T-helper 2 cell treated with Interferon-gamma antibody and Interleukin-4, amounts not matched to agents 5 μg/mL and 100 μg/mL, for 36 hours (primary cell): ENCODE results near the gene OTOP3.
"Not testable (repeated sequence)": the region's sequence is repeated elsewhere in the genome, so short reads cannot be mapped to it uniquely, and the experiment has no call there.

Experiments used
- DNase-seq: peaks from one replicate; pipeline ENCODE4 v3.0.0; 2021; ENCODE audit warnings: low spot score
- H3K27ac Mint-ChIP-seq: one replicate; pipeline ENCODE4 v1.8.0; 2021; ENCODE audit warnings: mild to moderate bottlenecking, mixed read lengths
- H3K27me3 Mint-ChIP-seq: one replicate; pipeline ENCODE4 v1.8.0; 2021; ENCODE audit warnings: low read depth, mixed read lengths
- H3K36me3 Mint-ChIP-seq: one replicate; pipeline ENCODE4 v1.8.0; 2021; ENCODE audit warnings: low read depth, mixed read lengths
- H3K4me1 Mint-ChIP-seq: one replicate; pipeline ENCODE4 v1.8.0; 2021; ENCODE audit warnings: low read depth, mixed read lengths
- H3K4me3 Mint-ChIP-seq: one replicate; pipeline ENCODE4 v1.8.0; 2022; ENCODE audit warnings: mild to moderate bottlenecking, moderate library complexity, mixed read lengths
- H3K9me3 Mint-ChIP-seq: one replicate; pipeline ENCODE4 v1.8.0; 2021; ENCODE audit warnings: mixed read lengths

OTOP3 gene

DNA sequence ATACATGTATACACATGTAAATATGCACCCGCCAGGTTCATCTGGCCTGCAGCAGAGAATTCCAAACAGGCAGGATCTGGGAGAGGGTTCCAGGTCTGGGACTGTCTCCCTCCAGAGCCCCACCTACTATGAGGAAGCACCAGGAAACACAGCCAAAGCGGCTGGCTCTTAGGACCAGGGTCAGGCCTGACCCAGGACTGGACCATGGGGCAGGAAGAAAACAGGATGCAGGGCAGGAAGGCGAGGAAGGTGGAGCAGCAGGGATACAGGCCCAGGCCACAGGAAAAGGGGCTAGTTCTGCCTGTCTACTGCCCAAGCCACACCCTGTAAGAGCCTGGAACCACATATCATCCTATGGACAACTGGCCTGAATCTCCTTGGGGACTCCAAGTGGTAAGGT is 34.7 kb downstream of the OTOP3 start:
- Mint-ChIP-seq H3K27me3 (peaks cover 32% of the 10 kb centered on the region), H3K27ac (no peak overlapping the region), H3K9me3 (no peaks in the 10 kb centered on the region), H3K36me3 (no peaks in the 10 kb centered on the region), H3K4me3 (no peak overlapping the region), H3K4me1 (peaks cover 3% of the 10 kb centered on the region)
- DNase-seq = no peak

DNA sequence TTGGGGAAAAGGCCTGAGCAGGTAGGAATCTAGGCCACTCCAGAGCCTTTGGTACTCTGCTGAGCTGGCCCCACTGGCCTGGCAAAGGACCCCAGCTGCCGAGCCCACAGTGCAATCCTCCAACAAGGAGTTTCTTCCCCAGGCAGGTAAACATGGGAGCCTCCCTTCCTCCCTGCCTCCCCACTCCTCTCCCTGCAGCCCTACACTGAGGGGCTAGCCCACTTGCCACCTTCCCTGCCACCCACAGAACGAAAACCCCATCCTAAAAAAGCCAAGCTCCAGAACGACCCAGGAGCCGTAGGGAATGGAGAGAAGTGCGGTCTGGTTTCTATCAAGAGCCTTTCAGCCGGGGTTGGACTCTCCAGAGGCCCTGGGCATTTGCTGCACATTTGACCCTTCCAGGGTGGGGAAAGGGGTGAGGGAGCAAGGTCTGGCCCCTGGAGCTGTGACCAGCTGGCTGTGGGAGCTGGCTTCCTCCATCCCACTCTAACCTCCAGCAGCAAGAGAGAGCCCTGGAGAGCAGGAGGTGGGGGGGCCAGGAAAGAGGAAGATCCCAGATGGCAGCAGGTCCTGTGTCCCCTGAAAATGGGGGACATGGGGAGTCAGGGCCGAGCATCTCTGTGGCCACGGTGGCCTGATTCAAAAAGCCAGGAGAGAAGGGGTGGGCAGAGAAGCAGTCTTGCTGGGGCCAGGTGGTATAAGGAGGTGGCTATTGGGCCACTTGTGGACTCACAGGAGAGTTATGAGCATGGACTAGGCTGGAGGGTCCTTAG is 35.6 kb downstream of the OTOP3 start:
- H3K36me3 Mint-ChIP-seq = no peaks in the 10 kb centered on the region
- no peak overlapping the region for H3K27ac Mint-ChIP-seq
- H3K4me3 Mint-ChIP-seq = peak overlapping the region; percentile 51
- peaks cover 3% of the 10 kb centered on the region for H3K4me1 Mint-ChIP-seq
- no peak for DNase-seq
- H3K9me3 Mint-ChIP-seq = no peaks in the 10 kb centered on the region
- H3K27me3 Mint-ChIP-seq = peaks cover 35% of the 10 kb centered on the region

DNA sequence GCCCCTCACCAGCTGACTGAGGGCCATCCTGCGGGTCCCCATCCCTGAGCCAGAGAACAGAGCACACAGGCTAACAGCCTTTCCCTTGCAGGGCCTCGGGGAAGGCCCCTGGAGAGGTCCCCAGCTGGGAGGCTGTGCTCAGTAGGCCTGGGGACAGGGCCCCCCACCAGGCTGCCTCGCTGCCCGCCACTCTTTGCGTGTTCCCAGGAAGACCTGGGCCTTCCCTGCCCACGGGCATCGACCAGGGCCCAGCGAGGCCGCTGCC is 36.1 kb downstream of the OTOP3 start:
- no peaks in the 10 kb centered on the region for H3K36me3 Mint-ChIP-seq
- no peaks in the 10 kb centered on the region for H3K9me3 Mint-ChIP-seq
- peaks cover 35% of the 10 kb centered on the region for H3K27me3 Mint-ChIP-seq
- peaks cover 3% of the 10 kb centered on the region for H3K4me1 Mint-ChIP-seq
- H3K4me3 Mint-ChIP-seq = no peak overlapping the region
- no peak for DNase-seq
- H3K27ac Mint-ChIP-seq = no peak overlapping the region

DNA sequence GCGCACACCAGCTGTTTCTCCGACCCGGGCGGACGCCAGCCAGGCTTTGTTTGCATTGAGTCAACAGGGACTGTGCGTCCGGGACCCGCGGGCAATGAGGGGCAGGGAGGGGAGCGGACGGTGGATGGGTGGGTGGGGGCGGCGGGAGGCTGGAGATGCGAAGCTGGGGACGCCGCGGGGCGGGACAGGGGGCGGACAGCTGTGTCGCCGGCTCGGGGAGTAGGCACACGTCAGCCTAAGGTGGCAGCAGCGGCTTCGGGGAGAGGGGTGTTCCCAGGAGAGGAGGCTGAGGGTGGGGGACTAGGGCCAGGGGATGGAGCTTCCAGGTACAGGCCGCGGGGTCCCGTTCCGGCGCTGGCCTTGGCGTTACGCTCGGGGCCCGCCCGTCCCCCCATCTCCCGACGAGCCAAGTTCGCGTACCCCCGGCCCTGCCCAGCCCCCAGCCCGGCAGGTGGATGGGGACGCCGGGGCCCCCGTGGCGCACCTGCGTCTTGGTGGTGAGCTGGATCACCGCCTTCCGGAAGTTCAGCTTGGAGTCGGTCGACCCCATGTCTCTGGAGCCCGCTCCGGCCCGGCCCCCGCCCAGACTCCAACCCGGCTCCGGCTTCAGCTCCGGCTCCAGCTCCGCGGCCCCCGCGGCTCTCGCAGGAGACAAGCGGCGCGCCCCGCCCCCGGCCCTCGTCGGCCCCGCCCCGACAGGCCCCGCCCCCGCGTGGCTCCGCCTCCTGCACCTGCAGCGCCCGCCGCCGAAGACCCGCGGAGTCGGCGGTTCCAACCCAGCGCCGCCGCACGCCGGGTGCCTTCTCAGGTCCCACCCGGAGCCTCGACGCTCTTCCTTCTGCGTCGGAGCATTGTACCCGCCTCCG is 36.6 kb downstream of the OTOP3 start, which contains the start of gene HID1:
Gene HID1, minus strand, starts transcription at position 653 of the 866 bp plus-strand sequence. Its CDS starts 103 bp downstream, at position 550.
- Mint-ChIP-seq H3K9me3 (no peaks in the 10 kb centered on the region), H3K4me1 (peaks cover 3% of the 10 kb centered on the region), H3K27me3 (peaks cover 35% of the 10 kb centered on the region), H3K4me3 (peak within 1 kb of the TSS; percentile 81), H3K36me3 (no peaks in the 10 kb centered on the region), H3K27ac (no peak within 1 kb of the TSS)
- peak; percentile 41 for DNase-seq

GRCh38 chr17:74972973-74973328 is 37.3 kb downstream of the OTOP3 start:
- Mint-ChIP-seq H3K4me3 (peak overlapping the region; percentile 81), H3K36me3 (no peaks in the 10 kb centered on the region), H3K4me1 (peaks cover 3% of the 10 kb centered on the region), H3K27ac (no peak overlapping the region), H3K9me3 (no peaks in the 10 kb centered on the region), H3K27me3 (peaks cover 38% of the 10 kb centered on the region)
- DNase-seq = no peak

DNA sequence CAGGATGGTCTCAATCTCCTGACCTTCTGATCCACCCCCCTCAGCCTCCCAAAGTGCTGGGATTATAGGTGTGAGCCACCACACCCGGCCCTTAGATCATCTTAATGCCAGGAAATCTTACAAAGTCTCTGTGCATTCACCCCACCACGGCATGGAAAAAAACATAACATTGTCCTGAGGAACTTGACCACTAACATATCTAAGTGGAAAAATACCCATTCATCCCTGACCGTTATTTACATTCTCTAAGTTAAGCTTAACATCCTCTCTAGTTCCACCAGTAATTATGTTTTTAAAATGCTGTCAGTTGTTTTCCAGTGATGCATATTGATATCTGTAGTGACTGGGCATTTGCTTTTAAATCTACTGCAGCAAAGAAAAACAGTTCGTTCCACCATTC is 40.2 kb downstream of the OTOP3 start:
- Mint-ChIP-seq H3K27me3 (peaks cover 43% of the 10 kb centered on the region), H3K4me1 (peaks cover 5% of the 10 kb centered on the region), H3K9me3 (no peaks in the 10 kb centered on the region), H3K36me3 (no peaks in the 10 kb centered on the region), H3K4me3 (no peak overlapping the region), H3K27ac (no peak overlapping the region)
- DNase-seq = no peak

- H3K27ac Mint-ChIP-seq = no peak overlapping the region
- no peak for DNase-seq
- no peak overlapping the region for H3K4me3 Mint-ChIP-seq
- no peaks in the 10 kb centered on the region for H3K36me3 Mint-ChIP-seq
- H3K27me3 Mint-ChIP-seq = peaks cover 39% of the 10 kb centered on the region
- H3K9me3 Mint-ChIP-seq = no peaks in the 10 kb centered on the region
- H3K4me1 Mint-ChIP-seq = peaks cover 15% of the 10 kb centered on the region
Measured at GRCh38 chr17:74977802-74978201, 42.1 kb downstream of the OTOP3 start.

DNA sequence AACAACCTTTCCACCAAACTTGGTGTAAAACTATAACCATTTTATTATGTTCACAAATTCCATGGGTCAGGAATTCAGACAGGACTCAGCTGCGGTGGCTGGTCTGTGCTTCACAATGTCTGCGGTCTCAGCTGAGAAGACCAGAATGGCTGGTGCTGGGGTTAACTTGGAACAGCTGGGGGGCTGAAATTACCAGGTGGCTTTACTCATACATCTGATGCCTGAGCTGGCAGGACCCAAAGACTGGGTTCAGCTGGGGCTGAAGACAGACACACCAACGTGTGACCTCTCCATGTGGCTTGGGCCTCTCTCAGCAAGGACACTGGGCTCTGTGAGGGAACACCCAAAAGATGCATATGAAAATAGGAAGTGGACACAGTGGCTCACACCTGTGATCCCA is 42.5 kb downstream of the OTOP3 start:
- no peak overlapping the region for H3K4me3 Mint-ChIP-seq

GRCh38 chr17:74979408-74980146 is 43.9 kb downstream of the OTOP3 start:
- Mint-ChIP-seq H3K27me3 (peaks cover 31% of the 10 kb centered on the region), H3K36me3 (no peaks in the 10 kb centered on the region), H3K9me3 (no peaks in the 10 kb centered on the region), H3K4me3 (no peak overlapping the region), H3K27ac (no peak overlapping the region), H3K4me1 (peaks cover 11% of the 10 kb centered on the region)
- DNase-seq = no peak

More for the DNA sequence above, 42.5 kb downstream of the OTOP3 start:
- H3K36me3 Mint-ChIP-seq = no peaks in the 10 kb centered on the region
- H3K9me3 Mint-ChIP-seq = no peaks in the 10 kb centered on the region
- no peak overlapping the region for H3K27ac Mint-ChIP-seq
- DNase-seq = no peak
- H3K27me3 Mint-ChIP-seq = peaks cover 34% of the 10 kb centered on the region
- peaks cover 11% of the 10 kb centered on the region for H3K4me1 Mint-ChIP-seq

GRCh38 chr17:74981318-74981978 is 45.8 kb downstream of the OTOP3 start:
- Mint-ChIP-seq H3K27ac (peak overlapping the region; percentile 87), H3K27me3 (peaks cover 33% of the 10 kb centered on the region), H3K36me3 (no peaks in the 10 kb centered on the region), H3K4me3 (peak overlapping the region; percentile 93), H3K4me1 (peaks cover 11% of the 10 kb centered on the region), H3K9me3 (no peaks in the 10 kb centered on the region)
- no peak for DNase-seq

GRCh38 chr17:74981979-74982662 is 46.4 kb downstream of the OTOP3 start:
- peaks cover 13% of the 10 kb centered on the region for H3K4me1 Mint-ChIP-seq
- no peaks in the 10 kb centered on the region for H3K36me3 Mint-ChIP-seq
- peak overlapping the region; percentile 93 for H3K4me3 Mint-ChIP-seq
- H3K27ac Mint-ChIP-seq = peak overlapping the region; percentile 87
- DNase-seq = peak; percentile 82
- peaks cover 35% of the 10 kb centered on the region for H3K27me3 Mint-ChIP-seq
- H3K9me3 Mint-ChIP-seq = no peaks in the 10 kb centered on the region

DNA sequence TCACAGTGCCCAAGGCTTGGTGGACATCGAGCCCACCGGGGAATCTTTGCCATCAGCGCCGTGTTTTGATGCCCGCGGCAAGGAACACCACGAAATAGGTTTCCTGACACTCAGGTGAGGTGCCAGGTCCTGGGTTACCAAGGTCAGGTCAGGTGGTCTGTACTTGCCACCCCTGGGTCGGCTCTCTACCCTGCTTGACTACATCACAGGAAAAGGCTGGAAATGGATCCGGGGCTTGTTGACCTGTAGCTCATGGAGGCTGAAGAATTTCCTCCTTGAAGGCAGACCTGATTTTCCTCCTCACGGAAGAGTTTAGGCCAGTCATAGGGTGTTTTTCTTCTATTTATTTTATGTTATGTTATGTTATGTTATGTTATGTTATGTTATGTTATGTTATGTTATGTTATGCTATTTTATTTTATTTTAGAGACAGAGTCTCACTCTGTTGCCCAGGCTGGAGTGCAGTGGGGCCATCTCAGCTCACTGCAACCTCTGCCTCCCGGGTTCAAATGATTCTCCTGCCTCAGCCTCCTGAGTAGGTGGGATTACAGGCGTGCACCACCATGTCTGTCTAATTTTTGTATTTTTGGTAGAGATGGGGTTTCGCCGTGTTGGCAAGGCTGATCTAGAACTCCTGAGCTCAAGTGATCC is 47.1 kb downstream of the OTOP3 start:
- H3K9me3 Mint-ChIP-seq, H3K27ac Mint-ChIP-seq, H3K36me3 Mint-ChIP-seq, DNase-seq: not testable (repeated sequence)
- H3K4me3 Mint-ChIP-seq = peak overlapping the region; percentile 93
- H3K27me3 Mint-ChIP-seq = peaks cover 36% of the 10 kb centered on the region
- H3K4me1 Mint-ChIP-seq = peaks cover 15% of the 10 kb centered on the region

GRCh38 chr17:74986206-74986576 is 50.5 kb downstream of the OTOP3 start:
- Mint-ChIP-seq H3K27ac (no peak overlapping the region), H3K4me3 (no peak overlapping the region), H3K9me3 (no peaks in the 10 kb centered on the region), H3K27me3 (peaks cover 35% of the 10 kb centered on the region), H3K4me1 (peaks cover 11% of the 10 kb centered on the region), H3K36me3 (no peaks in the 10 kb centered on the region)
- DNase-seq = no peak
